Measurements from ENCODE around the gene ACACB.

DNA sequence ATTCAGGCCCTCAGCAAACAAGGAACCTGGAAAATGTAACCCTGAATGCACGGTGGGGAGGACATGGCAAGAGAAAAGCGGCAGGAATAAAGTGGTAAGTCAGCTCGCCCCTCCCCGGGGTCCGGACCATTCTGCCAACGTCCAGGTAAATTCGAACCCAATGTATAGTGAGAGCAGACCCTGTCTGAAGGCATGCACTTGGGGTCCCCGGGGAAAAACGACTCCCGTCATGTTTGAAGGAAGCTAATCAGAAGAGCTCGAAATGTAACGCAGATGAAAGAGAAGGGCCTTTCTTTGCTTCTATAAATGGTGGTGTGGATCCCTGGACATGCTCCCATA, 193 bp downstream of the ACACB start:
- TF ChIP-seq CTCF (IDR thresholded peaks at IDR 0.05), result no peak
- TF ChIP-seq BHLHE40 (IDR thresholded peaks at IDR 0.05; ENCODE audit: low read depth, low read length), result no peak
- TF ChIP-seq PHF8 (IDR thresholded peaks at IDR 0.05; ENCODE audit: borderline replicate concordance, low read depth), result no peak
- no peak for TF ChIP-seq CHD2 (IDR thresholded peaks at IDR 0.05; ENCODE audit: low read length, partially characterized antibody)
- TF ChIP-seq EP300 (IDR thresholded peaks at IDR 0.05), result no peak
- TF ChIP-seq POLR2A (IDR thresholded peaks at IDR 0.05; ENCODE audit: low read length), result no peak
- no peak for TF ChIP-seq CBX2 (IDR thresholded peaks at IDR 0.05; ENCODE audit: borderline replicate concordance, low read depth)
- no peak for TF ChIP-seq SREBF2 (IDR thresholded peaks at IDR 0.05)
- no peak for TF ChIP-seq CHD4 (IDR thresholded peaks at IDR 0.05; ENCODE audit: borderline replicate concordance)
- no peak for TF ChIP-seq ZFP36 (IDR thresholded peaks at IDR 0.05; ENCODE audit: borderline replicate concordance, partially characterized antibody)
- TF ChIP-seq HOXB13 (CRISPR knock-in tag; IDR thresholded peaks at IDR 0.05; ENCODE audit: low read depth), result no peak
